ENCODE results near the gene VSIR. TPM values are rescaled to one million over a fixed set of nuclear protein-coding genes. Genes with fewer than 3 reads are reported as not detected.

The VSIR gene
- total and polyA plus RNA-seq, 9 of the 15 experiments (the other 6 are each of a cell fraction or from before 2014, with no cell fraction given) = 0.14 to 20.5 (median 9.3) TPM

DNA sequence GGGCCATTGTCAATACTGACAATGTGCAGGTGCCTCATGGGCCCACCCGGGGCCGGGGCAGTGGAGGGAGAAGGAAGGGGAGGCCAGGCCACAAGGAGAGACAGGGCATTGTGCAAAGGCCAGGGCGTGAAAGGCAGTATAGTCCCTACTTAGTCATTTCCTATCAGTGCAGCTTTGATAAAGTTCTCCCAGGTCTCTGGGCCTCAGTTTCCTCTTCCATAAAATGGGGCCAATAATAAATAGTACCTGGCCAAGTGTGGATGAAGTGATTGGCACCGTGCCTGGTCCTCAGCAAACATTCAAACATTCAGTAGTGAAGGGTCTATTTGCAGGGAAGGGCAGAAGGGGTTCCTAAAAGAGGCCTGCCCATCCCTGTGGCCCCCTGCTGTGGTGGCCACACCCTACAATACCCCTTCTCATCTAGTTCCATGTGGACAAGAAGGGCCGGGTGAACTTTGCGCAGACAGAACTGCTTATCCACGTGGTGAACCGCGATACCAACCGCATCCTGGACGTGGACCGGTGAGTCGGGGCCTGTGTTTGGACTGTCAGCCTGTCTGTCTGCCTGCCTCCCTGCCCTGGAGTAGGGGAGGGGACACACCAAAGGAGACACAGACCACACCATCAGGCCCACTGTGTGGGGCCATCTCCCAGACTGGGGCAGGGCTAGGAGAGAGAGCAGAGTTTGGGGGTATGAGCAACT is 36.9 kb upstream of the VSIR start:
- Histone ChIP-seq H3K4me3 (no peak overlapping the region), H3K27ac (ENCODE audit: extremely low read depth, low read depth, low read length) (no peak overlapping the region), H3K9me1 (ENCODE audit: control insufficient read depth, insufficient read depth, low read length) (peaks cover 3% of the 10 kb centered on the region), H3K4me1 (replicated peaks in 1 of 2; ENCODE audit: control insufficient read depth in 2 of 2, insufficient read depth in 2 of 2, low read length in 2 of 2) (peaks cover 15 to 59% of the 10 kb centered on the region in 2 experiments), H3K9me3 (replicated peaks; ENCODE audit: control insufficient read depth, insufficient read depth, low read depth, low read length) (no peaks in the 10 kb centered on the region; the same call in 1 of the 2 replicates), H3K9ac (ENCODE audit: insufficient read depth in 1 of 2, low read depth in 2 of 2, low read length in 2 of 2) (peak overlapping the region in 1 of 2 experiments; percentile 71; a peak in 2 of 4 replicates), H4K20me1 (replicated peaks; ENCODE audit: control insufficient read depth, insufficient read depth, low read length) (peaks cover 6% of the 10 kb centered on the region; the same call in 1 of the 2 replicates), H3K79me2 (ENCODE audit: control insufficient read depth, insufficient read depth, low read length) (no peaks in the 10 kb centered on the region), H3K36me3 (ENCODE audit: control insufficient read depth, insufficient read depth, low read length) (peaks cover 10% of the 10 kb centered on the region; the same call in 1 of the 3 replicates), H3K27me3 (ENCODE audit: control insufficient read depth in 2 of 2, insufficient read depth in 2 of 2, low read length in 2 of 2) (no peaks in the 10 kb centered on the region), H2AFZ (ENCODE audit: low read depth, low read length) (no peak overlapping the region), H3K4me2 (ENCODE audit: insufficient read depth, low read length) (no peak overlapping the region)
- TF ChIP-seq HDAC2 (IDR thresholded peaks at IDR 0.05) = 0 out of 2 replicates have a peak, but pooled peaks have one; percentile 21
- peak; percentile 74 for TF ChIP-seq BCOR (IDR thresholded peaks at IDR 0.05)
- peak; percentile 44; the same call in 1 of the 2 replicates for TF ChIP-seq POLR2G (IDR thresholded peaks at IDR 0.05; ENCODE audit: low read depth, low read length)
- no peak for TF ChIP-seq SOX6 (IDR thresholded peaks at IDR 0.05)
- TF ChIP-seq SMARCA5 (IDR thresholded peaks at IDR 0.05) = 0 out of 2 replicates have a peak, but pooled peaks have one; percentile 42
- TF ChIP-seq RCOR1 (IDR thresholded peaks at IDR 0.05; ENCODE audit: borderline replicate concordance in 1 of 2, low read depth in 2 of 2, low read length in 2 of 2) = 0 out of 4 replicates have a peak, but pooled peaks of 1 of the 2 experiments have one; percentile 10
- no peak for TF ChIP-seq ELF1 (tag; IDR thresholded peaks at IDR 0.05)
- no peak for TF ChIP-seq MCM2 (IDR thresholded peaks at IDR 0.05; ENCODE audit: low read depth)
- no peak for TF ChIP-seq TARDBP (IDR thresholded peaks at IDR 0.05)
- TF ChIP-seq EZH2 (IDR thresholded peaks at IDR 0.05; ENCODE audit: borderline replicate concordance, low read depth, low read length) = no peak
- TF ChIP-seq KDM1A (IDR thresholded peaks at IDR 0.05) = peak in 1 of 2 experiments; percentile 38; a peak in 1 of 4 replicates
- no peak for TF ChIP-seq ZNF224 (CRISPR knock-in tag; IDR thresholded peaks at IDR 0.05)
- no peak for TF ChIP-seq CBFA2T2 (conservative IDR thresholded peaks at IDR 0.05)
- TF ChIP-seq, protein P1, sequence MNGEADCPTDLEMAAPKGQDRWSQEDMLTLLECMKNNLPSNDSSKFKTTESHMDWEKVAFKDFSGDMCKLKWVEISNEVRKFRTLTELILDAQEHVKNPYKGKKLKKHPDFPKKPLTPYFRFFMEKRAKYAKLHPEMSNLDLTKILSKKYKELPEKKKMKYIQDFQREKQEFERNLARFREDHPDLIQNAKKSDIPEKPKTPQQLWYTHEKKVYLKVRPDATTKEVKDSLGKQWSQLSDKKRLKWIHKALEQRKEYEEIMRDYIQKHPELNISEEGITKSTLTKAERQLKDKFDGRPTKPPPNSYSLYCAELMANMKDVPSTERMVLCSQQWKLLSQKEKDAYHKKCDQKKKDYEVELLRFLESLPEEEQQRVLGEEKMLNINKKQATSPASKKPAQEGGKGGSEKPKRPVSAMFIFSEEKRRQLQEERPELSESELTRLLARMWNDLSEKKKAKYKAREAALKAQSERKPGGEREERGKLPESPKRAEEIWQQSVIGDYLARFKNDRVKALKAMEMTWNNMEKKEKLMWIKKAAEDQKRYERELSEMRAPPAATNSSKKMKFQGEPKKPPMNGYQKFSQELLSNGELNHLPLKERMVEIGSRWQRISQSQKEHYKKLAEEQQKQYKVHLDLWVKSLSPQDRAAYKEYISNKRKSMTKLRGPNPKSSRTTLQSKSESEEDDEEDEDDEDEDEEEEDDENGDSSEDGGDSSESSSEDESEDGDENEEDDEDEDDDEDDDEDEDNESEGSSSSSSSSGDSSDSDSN (IDR thresholded peaks at IDR 0.05; ENCODE audit: borderline replicate concordance in 1 of 2, low read depth in 2 of 2, low read length in 2 of 2) = no peak
- no peak for TF ChIP-seq HOXB6 (CRISPR knock-in tag; IDR thresholded peaks at IDR 0.05; ENCODE audit: borderline replicate concordance)
- WGBS (ENCODE audit: insufficient coverage, low coverage, missing lambda C conversion rate) = 47% methylated on average over 13 of the region's 13 CpGs
- in situ Hi-C loops (cut with MboI) (loop anchor here (5.0 to 10.0 kb wide), 3 partner anchors 98 to 498 kb away; no protein-coding TSS in a partner anchor), intact Hi-C loops (cut with micrococcal nuclease) (loop anchor here (5.0 kb wide), 4 partner anchors 113 to 498 kb away; partner anchors contain the start of gene CDH23)
- no peak for ATAC-seq
- FAIRE-seq = no peak
- no TSS peak for BruUV-seq (replicated peaks)
- ChIA-PET CTCF (ENCODE audit: low intra/inter-chr PET ratio) (interaction anchor here (1.2 to 2.0 kb wide), 2 partner anchors 201 to 425 kb away, joined by 3 to 9 read pairs; no protein-coding TSS in a partner anchor), POLR2A (interaction anchor here (1.3 kb wide), 1 partner anchor 26 kb away, joined by 3 read pairs; no protein-coding TSS in a partner anchor)
- DNase-seq (ENCODE audit: extremely low read depth in 1 of 4, low spot score in 3 of 4) = no peak
